NCI-H345 treated with DMSO at 0.1 percent for 48 hours (cell line): ENCODE data around the gene TBC1D22B.
"Not testable (repeated sequence)": the region's sequence is repeated elsewhere in the genome, so short reads cannot be mapped to it uniquely, and the experiment has no call there.

Experiments
- DNase-seq: peaks from one replicate; lab custom pipeline; 2025; ENCODE audit not compliant: unreplicated experiment; lab: John Stamatoyannopoulos, UW

Gene TBC1D22B

DNA sequence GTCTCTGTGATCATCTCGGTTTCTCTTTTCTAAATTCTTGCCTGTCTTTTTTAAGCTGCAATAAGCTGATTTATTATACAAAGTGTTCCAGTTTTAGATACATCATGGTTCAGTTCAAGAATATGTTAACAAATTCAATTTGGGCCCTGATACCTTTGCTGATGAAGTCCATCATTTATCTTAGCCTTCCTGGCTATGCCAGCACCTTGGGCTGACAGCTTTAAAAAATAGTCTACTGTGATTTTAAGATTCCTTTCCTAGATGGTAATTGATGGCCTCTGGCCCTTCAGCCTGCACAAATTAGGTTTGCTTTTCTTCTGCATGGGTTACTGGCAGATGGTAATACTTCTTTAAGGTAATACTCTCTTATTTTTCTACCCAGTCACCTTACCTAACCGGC, 7.4 kb downstream of the TBC1D22B start:
- DNase-seq = no peak

DNA sequence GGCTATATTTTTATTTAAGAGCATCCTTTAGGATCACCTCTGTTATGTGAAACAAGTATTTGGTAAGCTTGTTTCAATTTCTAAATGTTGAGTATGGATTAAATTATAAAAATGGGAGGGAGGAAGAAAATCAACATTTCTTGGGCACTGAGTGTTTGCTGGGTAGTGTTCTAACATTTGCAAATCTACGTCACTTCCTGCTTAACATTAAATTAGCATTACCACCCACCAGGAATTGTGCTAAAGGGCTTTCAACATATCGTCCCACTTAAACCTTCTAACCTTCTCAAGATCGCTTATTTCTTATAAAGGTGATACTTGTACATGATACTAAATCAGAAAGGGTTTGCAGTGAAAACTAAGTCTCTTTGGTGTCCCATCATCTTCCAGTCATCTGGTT, 8.3 kb downstream of the TBC1D22B start:
- DNase-seq = no peak

DNA sequence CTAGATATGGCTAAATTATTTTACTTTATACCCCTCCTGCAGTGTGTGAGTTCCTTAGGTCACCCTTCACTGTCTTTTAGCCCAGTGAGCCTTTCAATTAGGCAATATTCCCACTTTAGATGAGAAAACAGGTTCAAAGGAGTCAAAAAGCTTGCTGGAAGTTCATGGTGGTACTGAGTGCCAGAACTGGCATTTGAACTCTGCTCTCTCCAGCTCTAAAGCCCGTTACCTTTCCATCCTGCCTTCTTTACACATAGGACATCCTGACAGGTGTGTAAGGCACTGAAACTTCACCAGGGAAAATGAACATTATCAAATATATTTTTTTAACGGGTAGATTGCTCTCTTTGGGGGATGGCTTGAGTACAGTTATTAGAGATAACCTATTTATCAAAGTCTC, 11.5 kb downstream of the TBC1D22B start:
- no peak for DNase-seq

DNA sequence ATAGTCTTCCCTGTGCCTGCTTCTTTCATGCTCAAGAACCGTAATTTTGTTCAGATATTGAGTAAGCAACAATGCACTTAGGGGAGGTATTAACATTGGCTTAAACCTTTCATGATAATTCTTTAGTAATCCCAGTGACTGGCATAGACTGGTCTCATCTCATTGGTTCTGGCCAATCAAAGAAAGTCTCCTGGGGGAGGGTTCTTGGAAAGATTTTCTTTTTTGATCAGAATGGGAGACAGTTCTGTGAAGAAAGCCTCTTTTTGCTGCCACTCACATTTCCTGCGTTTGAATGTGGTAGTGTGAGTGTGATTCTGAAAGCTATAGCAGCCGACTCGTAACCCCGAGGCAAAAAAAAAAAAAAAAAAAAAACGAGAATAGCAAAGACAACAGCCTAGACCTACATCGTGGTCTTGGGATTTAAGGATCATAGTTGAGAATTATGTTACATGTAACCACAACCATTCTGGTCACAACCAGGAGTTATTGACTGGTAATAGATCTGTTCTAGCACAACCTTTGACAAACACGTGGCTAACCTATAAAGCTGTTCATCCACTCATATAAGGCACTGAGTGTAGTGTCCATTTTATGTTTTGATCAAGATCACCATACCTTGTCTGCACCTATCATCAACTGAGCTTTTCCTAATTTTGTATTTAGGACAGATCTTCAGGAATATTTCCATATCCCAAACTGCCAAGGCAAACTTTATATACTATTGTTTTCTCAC, 15.4 kb downstream of the TBC1D22B start:
- DNase-seq = no peak

DNA sequence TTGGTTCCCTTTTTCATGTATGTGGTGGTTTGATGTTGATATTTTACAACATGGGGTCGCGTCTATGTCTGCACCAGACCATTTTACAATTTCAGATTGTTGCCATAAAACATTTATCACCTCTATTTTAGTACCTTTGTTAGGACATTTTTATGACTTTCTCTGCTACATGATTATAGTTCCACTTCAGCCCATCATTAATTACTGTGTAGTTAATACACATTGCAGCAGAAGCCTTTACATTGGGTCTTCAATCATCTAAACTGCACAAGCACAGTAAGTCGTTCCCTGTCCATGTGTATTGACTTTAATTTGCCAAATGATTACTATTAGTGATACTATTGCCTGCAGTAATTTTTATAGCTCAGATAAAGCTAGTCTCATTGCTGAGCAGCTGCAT, 16.1 kb downstream of the TBC1D22B start:
- no peak for DNase-seq

DNA sequence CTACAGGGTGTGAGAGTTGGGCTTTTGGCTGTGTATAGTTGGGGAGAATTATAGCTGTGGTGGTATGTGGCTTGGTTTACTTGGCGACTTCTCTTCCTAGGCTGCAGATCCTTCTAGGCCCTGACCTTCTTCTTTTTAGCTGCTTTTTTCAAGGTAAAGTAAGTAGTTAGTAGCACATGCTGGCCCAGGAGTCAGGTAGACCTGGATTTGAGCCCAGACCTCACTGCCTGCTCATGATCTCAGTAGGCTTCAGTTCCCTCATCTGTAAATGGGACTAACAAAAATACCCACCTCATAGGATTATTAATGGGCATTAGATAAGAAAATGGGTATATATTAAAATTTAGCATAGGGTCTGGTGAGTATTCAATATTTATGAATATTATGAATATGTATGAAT, 17.8 kb downstream of the TBC1D22B start:
- no peak for DNase-seq

DNA sequence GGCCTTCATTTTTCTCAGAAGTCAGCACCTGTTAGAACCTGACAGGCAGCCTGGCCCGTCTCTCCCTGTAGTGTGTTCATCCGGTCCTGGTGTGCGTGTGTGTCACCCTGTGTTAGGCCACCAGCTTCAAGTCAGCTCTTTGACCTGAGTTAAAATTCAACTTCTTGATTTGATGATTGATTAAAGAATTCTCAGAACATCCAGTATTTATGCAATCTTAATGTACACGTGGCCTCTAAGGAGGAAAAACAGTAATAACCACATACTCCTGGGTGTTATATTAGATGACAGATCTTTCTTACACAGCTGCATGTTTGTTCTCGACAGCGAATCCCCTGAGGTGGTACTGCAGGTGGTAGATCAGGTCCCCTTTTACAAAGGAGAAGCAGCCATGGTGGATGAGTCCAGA, 19.4 kb downstream of the TBC1D22B start:
- no peak for DNase-seq

DNA sequence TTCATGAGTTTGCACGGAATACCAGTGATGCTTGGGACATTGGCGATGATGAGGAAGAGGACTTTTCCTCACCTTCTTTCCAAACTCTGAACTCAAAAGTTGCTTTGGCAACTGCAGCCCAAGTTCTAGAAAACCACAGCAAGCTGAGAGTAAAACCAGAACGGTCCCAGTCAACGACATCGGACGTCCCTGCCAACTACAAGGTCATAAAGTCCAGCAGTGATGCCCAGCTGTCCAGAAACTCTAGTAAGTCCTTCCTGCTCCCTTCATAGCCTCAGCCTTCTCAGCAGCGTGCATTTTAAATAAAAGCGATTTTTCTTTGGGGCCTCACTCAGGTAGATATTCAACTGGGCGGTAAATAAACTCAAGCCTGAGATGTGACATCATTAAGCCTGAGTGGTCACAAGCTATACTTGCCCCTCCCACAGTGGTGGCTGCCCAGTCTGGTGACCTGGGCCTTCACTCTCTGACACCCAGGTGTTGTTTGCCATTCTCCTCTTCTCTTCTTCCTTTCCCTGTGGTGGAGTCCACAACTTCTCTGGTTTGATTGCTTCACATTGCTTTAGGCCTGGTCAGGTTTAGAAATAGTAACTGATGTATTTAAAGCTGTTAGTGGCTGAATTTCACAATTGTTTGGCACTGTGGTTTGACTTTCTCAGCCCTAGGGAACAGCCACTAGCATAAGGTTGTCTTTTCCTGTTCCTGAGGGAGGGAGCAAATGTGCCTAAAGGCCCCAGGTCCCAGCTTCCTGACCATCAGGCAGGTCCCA, 22.0 kb downstream of the TBC1D22B start:
- no peak for DNase-seq

DNA sequence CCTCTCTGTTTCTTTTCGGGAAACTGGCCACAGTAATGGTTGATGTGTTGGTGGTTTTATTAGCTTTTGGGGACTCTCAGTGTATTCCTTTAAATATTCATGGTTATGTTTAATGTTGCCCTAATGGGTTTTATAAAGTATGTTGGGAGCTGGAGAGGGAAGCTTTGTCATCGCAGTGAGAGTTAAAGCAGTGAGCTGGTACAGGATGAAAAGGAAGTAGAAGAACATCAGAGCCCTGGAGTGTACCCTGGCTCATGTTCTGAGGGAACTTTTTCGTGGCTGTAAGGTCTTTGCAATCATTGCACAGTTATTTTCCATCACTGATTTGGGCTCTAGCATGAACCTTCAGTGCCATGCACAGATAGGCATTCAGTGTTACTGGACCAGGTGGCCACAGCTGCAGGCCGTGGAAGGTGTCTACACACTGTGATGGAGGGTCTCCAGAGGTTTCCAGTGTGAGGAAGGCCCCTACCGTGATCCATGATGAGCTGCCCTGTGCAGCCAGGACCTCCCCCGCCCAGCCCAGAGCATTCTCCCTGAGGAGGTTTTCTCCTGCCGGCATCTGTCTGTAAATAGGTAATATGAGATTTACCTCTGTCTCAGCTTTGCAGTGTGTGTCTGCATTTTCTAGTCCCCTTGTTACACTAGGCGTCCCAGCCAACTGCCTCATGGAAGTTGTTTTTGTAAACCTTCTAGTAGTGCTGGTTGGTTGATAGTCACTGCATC, 22.8 kb downstream of the TBC1D22B start:
- no peak for DNase-seq

DNA sequence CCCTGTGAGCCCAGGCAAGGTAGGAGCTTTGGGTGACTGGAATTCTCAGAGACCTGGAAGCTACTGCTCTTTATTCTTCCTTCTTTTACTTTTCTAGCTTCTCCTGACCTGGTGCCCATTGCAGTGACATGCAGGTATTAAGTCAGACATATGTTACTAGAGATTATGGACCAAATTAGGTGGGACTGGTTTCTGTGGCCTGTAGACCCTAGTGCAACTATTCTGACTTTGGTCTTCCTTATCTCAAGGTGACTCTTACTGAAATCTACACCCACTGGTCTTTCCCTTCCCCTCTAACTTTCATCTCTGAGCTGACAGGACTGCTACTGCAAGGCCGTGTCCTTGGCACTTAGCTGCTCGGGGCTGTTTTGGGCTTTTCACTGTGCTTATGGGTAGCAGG, 24.8 kb downstream of the TBC1D22B start:
- DNase-seq = no peak

DNA sequence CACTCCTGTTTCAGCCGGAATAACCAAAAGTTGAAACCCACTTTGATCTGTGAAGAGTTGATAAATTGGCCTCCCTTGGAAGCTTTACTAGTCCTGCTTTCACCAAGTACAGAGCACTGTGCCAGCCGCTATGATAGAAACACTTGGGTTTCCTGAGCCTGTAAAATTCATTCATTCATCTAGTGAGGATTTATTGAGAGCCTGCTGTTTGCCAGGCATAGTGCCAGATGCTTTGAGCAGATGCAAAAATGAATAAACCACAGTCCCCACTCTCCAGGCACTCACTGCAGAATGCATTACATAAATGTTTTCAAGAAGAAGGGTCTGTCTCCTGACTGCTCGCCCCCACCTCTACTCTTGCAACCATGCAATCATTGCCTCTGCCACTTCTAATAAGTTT, 25.7 kb downstream of the TBC1D22B start:
- DNase-seq = no peak

DNA sequence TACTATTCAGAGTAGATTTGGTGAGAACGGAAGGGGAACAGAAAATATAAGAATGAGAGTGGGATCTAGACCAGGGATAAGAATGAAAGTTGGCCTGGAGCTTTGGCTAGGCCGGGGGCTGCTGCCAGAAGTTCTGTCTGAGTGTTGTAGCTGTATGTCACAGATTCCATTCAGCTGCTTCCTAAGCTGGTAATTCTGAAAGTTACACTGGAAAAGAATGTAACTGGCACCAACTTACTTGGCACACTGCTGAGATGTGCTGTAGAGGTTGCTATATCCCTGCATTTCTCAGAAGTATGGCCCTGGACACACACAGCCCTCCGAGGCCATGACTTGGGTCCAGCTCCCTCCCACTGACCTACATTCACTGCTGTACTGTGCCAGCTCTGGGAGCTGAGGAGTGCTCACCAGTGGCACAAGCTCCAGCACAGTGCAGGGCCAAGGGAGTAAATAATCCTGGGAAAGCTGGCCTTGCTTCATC, 26.1 kb downstream of the TBC1D22B start:
- no peak for DNase-seq

DNA sequence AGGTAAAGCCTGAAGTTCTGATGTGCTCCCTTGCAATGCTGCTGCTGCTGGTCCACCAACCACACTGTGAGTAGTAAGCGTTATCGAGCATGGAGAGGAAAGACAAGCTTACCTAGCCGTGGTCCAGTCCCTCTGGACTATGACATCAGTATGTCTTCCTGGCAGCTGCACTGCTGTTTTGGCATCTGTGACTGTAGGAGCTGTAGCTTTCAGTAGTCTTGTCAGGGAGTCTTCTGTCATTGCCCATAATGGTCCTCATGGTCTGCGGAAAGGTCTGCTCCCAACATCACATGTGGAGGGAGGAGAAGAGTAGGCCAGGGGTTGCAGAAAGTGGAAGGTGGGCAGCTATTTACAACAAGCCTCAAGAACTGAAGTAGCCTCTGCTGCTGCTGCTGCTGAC, 27.2 kb downstream of the TBC1D22B start:
- DNase-seq = no peak

DNA sequence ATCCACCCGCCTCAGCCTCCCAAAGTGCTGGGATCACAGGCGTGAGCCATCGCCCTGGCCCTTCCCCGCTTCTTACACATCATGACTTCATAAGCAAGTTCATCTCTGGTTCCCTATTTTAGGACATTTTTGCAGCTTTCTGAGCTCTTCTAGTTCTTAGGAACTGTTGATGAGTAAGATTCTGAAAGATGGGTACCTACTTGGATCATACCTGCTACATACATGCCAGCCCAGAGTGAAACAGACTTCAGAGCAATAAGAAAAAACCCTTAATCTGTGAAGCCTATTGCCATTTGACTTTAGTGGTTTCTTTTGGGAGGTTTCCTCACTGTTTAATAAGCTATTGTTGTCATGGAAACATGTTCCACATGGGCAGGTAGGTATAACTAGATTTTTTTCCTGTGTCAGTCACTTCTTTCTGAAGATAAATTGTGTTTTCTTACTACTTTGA, 28.3 kb downstream of the TBC1D22B start:
- DNase-seq = no peak

DNA sequence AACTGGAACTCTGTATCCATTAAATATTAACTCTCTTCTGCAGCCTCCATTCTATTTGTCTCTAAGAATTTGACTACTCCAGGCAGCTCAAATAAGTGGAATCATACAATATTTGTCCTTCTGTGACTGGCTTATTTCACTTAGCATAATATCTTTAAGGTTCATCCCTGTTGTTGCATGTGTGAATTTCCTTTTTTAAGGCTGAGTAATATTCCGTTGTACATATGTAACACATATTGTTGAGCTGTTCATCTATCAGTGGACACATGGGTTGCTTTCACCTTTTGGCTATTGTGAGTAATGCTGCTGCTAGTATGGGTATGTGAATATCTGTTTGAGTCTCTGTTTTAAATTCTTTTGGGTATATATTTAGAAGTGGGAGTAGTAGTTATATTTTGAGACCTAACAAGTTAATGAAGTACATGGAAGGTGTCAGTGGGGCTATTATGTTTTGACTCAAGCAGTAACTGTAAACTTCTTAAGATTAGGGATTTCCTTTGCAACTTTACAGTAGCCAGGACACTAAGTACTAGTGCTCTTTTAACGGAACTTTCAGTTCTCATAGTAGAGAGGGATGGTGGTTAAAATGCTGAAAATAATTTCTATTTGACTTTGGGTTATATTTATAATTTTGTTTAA, 30.1 kb downstream of the TBC1D22B start:
- DNase-seq = no peak

DNA sequence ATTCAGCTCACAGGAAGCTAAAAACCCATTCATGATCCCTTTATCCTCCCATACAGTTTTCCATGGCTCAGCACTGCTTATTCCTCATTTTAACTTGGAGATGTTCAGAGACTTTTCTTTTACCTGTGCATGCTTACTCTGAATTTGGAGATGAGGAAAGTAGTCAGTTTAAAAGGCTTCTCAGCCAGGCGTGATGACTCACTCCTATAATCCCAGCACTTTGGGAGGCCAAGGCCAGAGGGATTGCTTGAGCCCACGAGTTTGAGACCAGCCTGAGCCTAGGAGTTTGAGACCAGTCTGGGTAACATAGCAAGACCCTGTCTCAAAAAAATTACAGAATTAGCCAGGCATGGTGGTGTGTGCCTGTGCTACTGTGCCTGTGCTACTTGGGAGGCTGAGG, 30.7 kb downstream of the TBC1D22B start:
- no peak for DNase-seq

DNA sequence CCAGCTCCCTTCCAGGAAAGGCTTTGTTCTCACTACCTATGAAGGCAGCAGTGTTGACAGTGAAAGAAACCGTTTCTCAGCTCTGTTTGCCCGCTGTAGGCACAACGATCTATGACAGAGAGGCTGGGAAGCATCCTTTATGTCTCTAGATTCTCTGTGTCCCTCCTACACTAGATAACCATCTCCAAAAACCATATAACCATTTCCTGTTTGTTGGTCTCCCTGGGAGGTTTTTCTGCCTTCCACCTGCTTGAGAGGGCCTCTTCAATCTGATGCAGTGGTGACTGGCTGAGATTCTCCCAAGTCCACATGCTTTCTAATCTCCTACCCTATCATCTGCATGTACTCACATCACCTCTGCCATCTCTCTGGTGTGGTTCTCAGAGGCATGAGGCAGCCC, 32.4 kb downstream of the TBC1D22B start:
- no peak for DNase-seq

DNA sequence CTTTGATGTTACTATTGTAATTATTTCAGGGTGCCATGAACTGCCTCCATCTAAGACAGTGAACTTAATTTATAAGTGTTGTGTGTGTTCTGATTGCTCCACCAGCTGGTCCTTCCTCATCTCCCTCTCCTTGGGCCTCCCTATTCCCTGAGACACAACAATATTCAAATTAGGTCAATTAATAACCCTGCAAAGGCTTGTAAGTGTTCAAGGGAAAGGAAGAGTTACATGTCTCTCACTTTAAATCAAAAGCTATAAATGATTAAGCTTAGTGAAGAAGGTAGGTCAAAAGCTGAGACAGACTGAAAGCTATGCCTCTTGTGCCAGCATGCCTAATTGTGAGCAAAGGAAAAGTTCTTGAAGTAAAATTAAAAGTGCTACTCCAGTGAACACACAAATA, 35.9 kb downstream of the TBC1D22B start:
- no peak for DNase-seq

DNA sequence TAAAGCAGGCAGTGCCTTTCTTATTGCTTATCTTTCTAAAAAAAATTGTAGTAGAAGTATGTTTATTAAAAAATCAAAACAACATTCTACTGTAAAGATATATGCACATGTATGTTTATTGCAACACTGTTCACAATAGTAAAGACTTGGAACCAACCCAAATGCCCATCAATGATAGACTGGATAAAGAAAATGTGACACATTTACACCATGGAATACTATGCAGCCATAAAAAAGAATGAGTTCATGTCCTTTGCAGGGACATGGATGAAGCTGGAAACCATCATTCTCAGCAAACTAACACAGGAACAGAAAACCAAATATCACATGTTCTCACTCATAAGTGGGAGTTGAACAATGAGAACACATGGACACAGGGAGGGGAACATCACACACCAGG, 40.1 kb downstream of the TBC1D22B start:
- DNase-seq = not testable (repeated sequence)

DNA sequence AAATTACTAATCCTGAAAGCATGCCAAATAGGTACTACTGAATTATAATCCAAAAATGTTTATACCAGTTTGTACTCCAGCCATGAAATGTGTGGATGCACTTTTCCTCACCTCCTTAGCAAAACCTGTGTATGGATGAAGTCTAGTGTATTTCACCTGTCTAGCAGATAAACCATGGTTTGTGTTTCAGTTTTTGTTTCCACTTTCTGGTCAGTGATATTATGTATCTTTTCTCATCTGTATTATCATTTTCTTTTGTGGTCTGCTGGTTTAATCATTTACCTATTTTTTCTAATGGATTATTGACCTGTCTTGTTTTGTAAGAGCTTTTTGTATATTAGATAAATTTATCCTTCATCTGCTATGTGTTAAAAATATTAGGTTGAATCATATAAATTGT, 41.4 kb downstream of the TBC1D22B start:
- no peak for DNase-seq

DNA sequence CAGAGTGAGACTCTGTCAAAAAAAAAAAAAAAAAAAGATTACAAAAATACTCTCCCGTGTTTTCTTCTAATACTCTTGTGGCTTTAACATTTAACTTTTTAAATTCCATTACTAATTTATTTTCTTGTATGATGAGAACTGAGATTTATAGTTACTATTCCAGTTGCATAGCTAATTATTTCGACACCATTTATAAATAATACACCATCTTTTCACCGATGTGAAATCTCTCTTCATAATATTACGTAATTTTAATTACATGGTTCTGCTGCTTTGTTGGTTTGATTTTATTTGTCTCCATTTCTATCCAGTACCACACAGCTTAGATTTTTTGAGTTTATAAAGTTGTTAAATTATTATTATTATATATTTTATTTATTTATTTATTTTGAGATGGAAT, 42.4 kb downstream of the TBC1D22B start:
- no peak for DNase-seq
